K562 (cell line): Measurements from ENCODE around the gene CHAF1A. TPM values are rescaled to one million over a fixed set of nuclear protein-coding genes. Genes with fewer than 3 reads are reported as not detected.
A peak's percentile ranks its signal among the peaks of the same experiment; 100 is the strongest.

Experiments
- ATAC-seq: fragments of 200-7000 bp; cut with Tn5 transposase; 3 replicates; pipeline ENCODE4 v1.9.1; 2020; ENCODE audit warnings: moderate library complexity
- Bru-seq: library from RNA; stranded (reverse); fragments of 400-500 nt; gene quantifications from one replicate; lab custom pipeline; 2021; lab: Mats Ljungman, UMichigan
- BruChase-seq, 2 experiments: library from RNA; stranded (reverse); fragments of 400-500 nt; gene quantifications; one replicate each; lab custom pipeline; 2021; lab: Mats Ljungman, UMichigan
- BruUV-seq: library from RNA; stranded (reverse); fragments of 400-500 nt; replicated peaks from 2 replicates; lab custom pipeline; 2021; lab: Mats Ljungman, UMichigan
- CTCF ChIA-PET: fragments of 300-600 bp; formaldehyde crosslinking; extraction: SDS; loops from one replicate; lab custom pipeline; 2021; ENCODE audit warnings: low intra/inter-chr PET ratio; lab: Yijun Ruan, JAX
- POLR2A ChIA-PET: fragments of 300-600, 350-650 bp; sonication (Branson Sonifier 250); formaldehyde crosslinking; extraction: SDS; loops from one replicate; lab custom pipeline; 2021; ENCODE audit warnings: antibody characterized with exemption, inconsistent platforms; lab: Yijun Ruan, JAX
- DNase-seq, 4 experiments: peaks; one replicate each; pipeline versions ENCODE4 v3.0.0 to v3.0.0-alpha.2; 2011 to 2018; ENCODE audit warnings: low spot score in 3 of 4, mixed read lengths in 3 of 4; ENCODE audit errors: extremely low read depth in 1 of 4
- FAIRE-seq: peaks from 2 replicates; lab custom pipeline; 2011; peaks lifted over from hg19 to GRCh38; lab: Jason Lieb, UNC
- H2AFZ ChIP-seq: 2 replicates; pipeline ENCODE4 v1.6.0; 2011; ENCODE audit warnings: low read depth, low read length, control low read depth, inconsistent platforms
- H3K27ac ChIP-seq: fragments of 200-600 bp; 3 replicates; pipeline ENCODE4 v1.8.0; 2011; ENCODE audit warnings: low read depth, mild to moderate bottlenecking, control low read depth, inconsistent platforms, low read length, moderate library complexity, mixed read lengths; ENCODE audit errors: extremely low read depth
- H3K27me3 ChIP-seq, 2 experiments: fragments of 300-600 bp in 1 of 2; 2 replicates in 1 of 2; 3 replicates in 1 of 2; pipeline versions ENCODE4 v1.6.0 to v1.8.0; 2011; ENCODE audit warnings: inconsistent platforms in 2 of 2, low read length in 2 of 2, mild to moderate bottlenecking in 1 of 2, mixed read lengths in 1 of 2, moderate library complexity in 1 of 2; ENCODE audit not compliant: control insufficient read depth in 2 of 2, insufficient read depth in 2 of 2
- H3K36me3 ChIP-seq: fragments of 300-600 bp; 3 replicates; pipeline ENCODE4 v1.8.0; 2011; ENCODE audit warnings: mild to moderate bottlenecking, low read length, inconsistent platforms; ENCODE audit not compliant: control insufficient read depth, insufficient read depth
- H3K4me1 ChIP-seq, 2 experiments: fragments of 200-600 bp in 1 of 2; replicated peaks in 1 of 2; 2 replicates in 1 of 2; 3 replicates in 1 of 2; pipeline versions ENCODE4 v1.5.1 to v1.8.0; 2011; ENCODE audit warnings: inconsistent platforms in 2 of 2, low read length in 2 of 2, mild to moderate bottlenecking in 1 of 2, mixed read lengths in 1 of 2, moderate library complexity in 1 of 2; ENCODE audit not compliant: control insufficient read depth in 2 of 2, insufficient read depth in 2 of 2
- H3K4me2 ChIP-seq: 2 replicates; pipeline ENCODE4 v1.6.1; 2011; ENCODE audit warnings: low read length, control low read depth, inconsistent platforms, mixed read lengths; ENCODE audit not compliant: insufficient read depth
- H3K4me3 ChIP-seq: fragments of 200-600 bp; sonication (generic), shearing (Covaris generic); 2 replicates; pipeline ENCODE4 v1.5.1; 2016; ENCODE audit warnings: control low read depth, inconsistent platforms
- H3K79me2 ChIP-seq: fragments of 200-600 bp; 3 replicates; pipeline ENCODE4 v1.8.0; 2011; ENCODE audit warnings: low read length, inconsistent platforms; ENCODE audit not compliant: control insufficient read depth, insufficient read depth
- H3K9ac ChIP-seq, 2 experiments: 2 replicates each; pipeline versions ENCODE4 v1.6.0 to v1.6.1; 2011; ENCODE audit warnings: low read depth in 2 of 2, low read length in 2 of 2, control low read depth in 1 of 2, inconsistent platforms in 1 of 2, mild to moderate bottlenecking in 1 of 2, mixed read lengths in 1 of 2; ENCODE audit not compliant: insufficient read depth in 1 of 2
- H3K9me1 ChIP-seq: one replicate; pipeline ENCODE4 v1.6.0; 2011; ENCODE audit warnings: inconsistent platforms, mild to moderate bottlenecking, low read length, moderate library complexity; ENCODE audit not compliant: control insufficient read depth, insufficient read depth
- H3K9me3 ChIP-seq: replicated peaks from 2 replicates; pipeline ENCODE4 v1.5.1; 2011; ENCODE audit warnings: low read depth, low read length, inconsistent platforms; ENCODE audit not compliant: control insufficient read depth, insufficient read depth
- H4K20me1 ChIP-seq: replicated peaks from 2 replicates; pipeline ENCODE4 v1.6.1; 2011; ENCODE audit warnings: low read length, inconsistent platforms, mixed read lengths; ENCODE audit not compliant: control insufficient read depth, insufficient read depth
- BRF1 ChIP-seq: IDR thresholded peaks from 3 replicates; pipeline ENCODE4 v1.6.1; 2011; ENCODE audit warnings: borderline replicate concordance, mild to moderate bottlenecking; ENCODE audit not compliant: insufficient read length; ENCODE audit errors: extremely low read depth
- RAD21 ChIP-seq, 2 experiments: fragments of 250-450 bp in 1 of 2; fragments of 450-650 bp in 1 of 2; sonication (Bioruptor Pico) in 1 of 2; formaldehyde crosslinking in 1 of 2; IDR thresholded peaks in 1 of 2; conservative IDR thresholded peaks in 1 of 2; 2 replicates each; pipeline versions ENCODE4 v1.4.0 to v1.8.0; 2020 to 2022; ENCODE audit warnings: mild to moderate bottlenecking in 2 of 2, moderate library complexity in 1 of 2
- ZNF717 ChIP-seq: fragments of 250-450 bp; sonication (Bioruptor Pico); IDR thresholded peaks from 2 replicates; pipeline ENCODE4 v1.5.0; 2021
- WGBS: fragments of 100-300 bp; shearing (Covaris generic); methylation state at CpG from one replicate; pipeline ENCODE4 v1.1.6; 2016; ENCODE audit warnings: low coverage, mixed read lengths; ENCODE audit not compliant: insufficient coverage; ENCODE audit errors: missing lambda C conversion rate; 5-methylcytosine and 5-hydroxymethylcytosine counted together
- in situ Hi-C: fragments of 300-500 bp; cut with MboI; formaldehyde crosslinking; loops from 4 replicates; pipeline ENCODE4 v1.15.0; 2018; ENCODE audit warnings: inconsistent platforms, mixed read lengths
- intact Hi-C: fragments of 100-400 bp; cut with micrococcal nuclease; formaldehyde crosslinking; loops from 2 replicates; pipeline ENCODE4 v1.14.2; 2022
- long read RNA-seq, 3 experiments: library from polyadenylated mRNA in 2 of 3; library from RNA in 1 of 3; unstranded in 2 of 3; stranded (forward) in 1 of 3; transcript quantifications; one replicate each; pipeline ENCODE4 v2.0.0, GENCODE V29; 2019 to 2022
- polyA minus RNA-seq, 3 experiments: library from RNA; depleted of rRNA, polyadenylated mRNA; stranded (reverse); fragments of >200 nt; gene quantifications; 2 replicates each; pipeline ENCODE4 v1.2.3, GENCODE V29; 2011
- polyA plus RNA-seq, 8 experiments: library from polyadenylated mRNA; depleted of rRNA in 4 of 8; stranded (reverse) in 5 of 8; unstranded in 3 of 8; fragments of >200 nt; fragmentation: Nextera tagmentation in 2 of 8; fragmentation: Illumina TruSeq in 1 of 8; extraction: Ambion mirVana in 2 of 8; extraction: Trizol in 1 of 8; gene quantifications; 2 replicates each; pipeline versions ENCODE4 v1.2.1 to v1.2.3, GENCODE V29; 2011 to 2014; ENCODE audit warnings: inconsistent platforms in 1 of 8, missing spikeins in 1 of 8
- total RNA-seq, 7 experiments: library from RNA; depleted of rRNA in 6 of 7; stranded (reverse); fragments of >200 nt in 6 of 7; fragmentation: Illumina TruSeq in 2 of 7; extraction: Trizol in 2 of 7; gene quantifications; 2 replicates each; pipeline versions ENCODE4 v1.2.1 to v1.2.3, GENCODE V29; 2011 to 2021; ENCODE audit warnings: low replicate concordance in 1 of 7
- TF ChIP-seq, protein P1 (sequence below): fragments of 250-450 bp; sonication (Bioruptor Pico); IDR thresholded peaks from 2 replicates; pipeline ENCODE4 v1.4.0; 2020; ENCODE audit warnings: mild to moderate bottlenecking, moderate library complexity

Gene CHAF1A
- 122 and 169 TPM in 2 replicates for total RNA-seq (2011; cell fraction: chromatin; rRNA removed; ENCODE audit: low replicate concordance)
- total RNA-seq (2011; cell fraction: nucleolus; rRNA removed): 101 and 121 TPM in 2 replicates
- 83.4 and 88.4 TPM in 2 replicates for total RNA-seq (2011; cell fraction: nucleoplasm; rRNA removed)
- 61.1 and 78.3 TPM in 2 replicates for total RNA-seq (2014; rRNA removed)
- total RNA-seq (2014; rRNA removed; fragmentation: Illumina TruSeq; extraction: Trizol): 32.5 and 42.6 TPM in 2 replicates
- total RNA-seq (2015; rRNA removed; fragmentation: Illumina TruSeq; extraction: Trizol): 51.4 and 51.8 TPM in 2 replicates
- 78.6 and 86.9 TPM in 2 replicates for total RNA-seq (2021)
- polyA plus RNA-seq (2011; rRNA removed): 32.0 and 35.3 TPM in 2 replicates
- 33.8 and 95.9 TPM in 2 replicates for polyA plus RNA-seq (2011; cell fraction: cytosol; rRNA removed)
- 46.7 and 100 TPM in 2 replicates for polyA plus RNA-seq (2011; cell fraction: nucleus; rRNA removed)
- 65.6 and 65.8 TPM in 2 replicates for polyA plus RNA-seq (2012)
- 45.2 and 59.3 TPM in 2 replicates for polyA plus RNA-seq (2014; fragmentation: Illumina TruSeq; extraction: Trizol)
- polyA plus RNA-seq (2014; fragmentation: Nextera tagmentation; extraction: Ambion mirVana): 1 to 10 TPM; 1.6 to 2.1 TPM
- polyA plus RNA-seq (2014; rRNA removed): 65.4 and 73.4 TPM in 2 replicates
- 33.8 and 38.5 TPM in 2 replicates for polyA minus RNA-seq (2011; rRNA and poly(A)+ RNA removed)
- 43.1 and 61.4 TPM in 2 replicates for polyA minus RNA-seq (2011; cell fraction: cytosol; rRNA and poly(A)+ RNA removed)
- 35.1 and 42.1 TPM in 2 replicates for polyA minus RNA-seq (2011; cell fraction: nucleus; rRNA and poly(A)+ RNA removed)
- percentile 83 among the genes with signal in this experiment for Bru-seq, nascent RNA
- BruChase-seq, experiment 1, labeled RNA remaining after a 2-hour chase: percentile 90 among the genes with signal in this experiment
- BruChase-seq, experiment 2, labeled RNA remaining after a 6-hour chase: percentile 91 among the genes with signal in this experiment
- long read RNA-seq, experiment 1, transcript CHAF1A-201 (15 exons, 3,339 nt): major isoform, 102 of 311 reads
- long read RNA-seq, experiment 1, partial matches to known transcripts: 162 of 311 reads
- long read RNA-seq, experiment 1, other reads (novel, unspliced or antisense): 47 of 311 reads
- long read RNA-seq, experiment 2, partial matches to known transcripts: 83 of 97 reads
- long read RNA-seq, experiment 2, other reads (novel, unspliced or antisense): 14 of 97 reads
- long read RNA-seq, experiment 3, partial matches to known transcripts: 17 of 19 reads
- long read RNA-seq, experiment 3, other reads (novel, unspliced or antisense): 2 of 19 reads

DNA sequence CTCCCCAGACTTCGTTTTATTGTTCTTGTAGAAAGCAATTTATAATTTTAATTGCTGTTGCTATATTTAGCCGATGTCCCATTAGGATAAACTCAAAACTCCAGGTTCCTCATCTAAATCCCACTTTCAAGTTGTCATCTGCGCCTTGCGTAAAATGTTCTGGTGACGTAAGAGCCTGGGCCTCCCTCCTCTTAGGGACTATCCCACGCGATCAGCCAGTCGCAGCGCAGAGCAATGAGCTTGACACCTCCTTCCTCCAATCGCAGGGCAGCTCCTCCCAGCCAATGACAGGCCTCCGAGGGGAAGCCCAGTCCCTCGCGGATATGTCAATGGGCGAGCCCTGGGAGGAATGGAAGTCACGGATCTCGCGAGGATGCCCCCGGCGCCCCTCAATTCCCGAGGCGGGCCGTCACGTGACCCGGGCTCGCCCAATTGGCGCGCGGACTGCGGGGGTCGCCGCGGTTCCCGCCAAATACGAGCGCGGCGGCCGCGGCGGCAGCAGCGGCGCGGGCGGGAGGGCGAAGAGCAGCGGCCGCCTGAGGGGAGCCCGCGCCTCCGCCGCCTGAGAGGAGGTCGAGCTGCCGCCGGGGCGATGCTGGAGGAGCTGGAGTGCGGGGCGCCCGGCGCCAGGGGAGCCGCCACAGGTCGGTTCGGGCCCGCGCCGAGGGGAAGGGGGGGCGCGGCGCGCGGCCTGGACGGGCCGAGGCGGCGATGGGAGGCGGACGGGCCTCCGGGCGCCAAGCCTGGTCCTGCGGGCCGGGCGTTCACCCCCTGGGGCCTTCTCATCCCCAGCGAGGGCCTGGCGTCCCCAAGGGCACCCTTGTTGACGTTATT lies at the start of gene CHAF1A:
TSS of gene CHAF1A (plus strand) at position 470 of the 834 bp plus-strand sequence. CDS start at position 593, 123 bp downstream.
- H3K27ac ChIP-seq: peak within 1 kb of the TSS; percentile 90
- H3K79me2 ChIP-seq: peaks cover 85% of the 10 kb centered on the region
- intact Hi-C loops (loop anchor here (2.0 to 5.0 kb wide), 2 partner anchors 60 to 235 kb away; partner anchors contain the start of genes MPND and TNFAIP8L1), in situ Hi-C loops (no loop called here)
- peaks cover 23% of the 10 kb centered on the region for H4K20me1 ChIP-seq
- DNase-seq: peak; percentile 96 to 100 (median 98)
- under 1% methylated on average over 40 of the region's 84 CpGs for WGBS
- H3K9me3 ChIP-seq: no peaks in the 10 kb centered on the region
- peaks cover 22% of the 10 kb centered on the region in 2 experiments; a peak in 4 of 5 replicates for H3K4me1 ChIP-seq
- peak within 1 kb of the TSS; percentile 98 for H3K4me2 ChIP-seq
- H3K9me1 ChIP-seq: no peaks in the 10 kb centered on the region
- no TSS peak for BruUV-seq
- peak within 1 kb of the TSS; percentile 79 for H3K4me3 ChIP-seq
- peaks cover 49% of the 10 kb centered on the region for H3K36me3 ChIP-seq
- peak; percentile 100 for FAIRE-seq
- no peaks in the 10 kb centered on the region for H3K27me3 ChIP-seq
- peak; percentile 97 for ATAC-seq
- H3K9ac ChIP-seq: peak within 1 kb of the TSS; percentile 97
- CTCF ChIA-PET: interaction anchor here (3.9 kb wide), 1 partner anchor 135 kb away, joined by 49 read pairs; no protein-coding TSS in a partner anchor
- POLR2A ChIA-PET: interaction anchor here (0.5 to 1.7 kb wide), 21 partner anchors 9 to 730 kb away, joined by 3 to 15 read pairs (median 4); no protein-coding TSS in a partner anchor
- peak within 1 kb of the TSS; percentile 79 for H2AFZ ChIP-seq
- TF ChIP-seq BRF1 (no peak), ZNF717 (CRISPR knock-in tag) (no peak), RAD21 (CRISPR knock-in tag; conservative IDR thresholded peaks at IDR 0.05 in 1 of 2, IDR thresholded peaks at IDR 0.05 in 1 of 2) (no peak)
- TF ChIP-seq, protein P1, sequence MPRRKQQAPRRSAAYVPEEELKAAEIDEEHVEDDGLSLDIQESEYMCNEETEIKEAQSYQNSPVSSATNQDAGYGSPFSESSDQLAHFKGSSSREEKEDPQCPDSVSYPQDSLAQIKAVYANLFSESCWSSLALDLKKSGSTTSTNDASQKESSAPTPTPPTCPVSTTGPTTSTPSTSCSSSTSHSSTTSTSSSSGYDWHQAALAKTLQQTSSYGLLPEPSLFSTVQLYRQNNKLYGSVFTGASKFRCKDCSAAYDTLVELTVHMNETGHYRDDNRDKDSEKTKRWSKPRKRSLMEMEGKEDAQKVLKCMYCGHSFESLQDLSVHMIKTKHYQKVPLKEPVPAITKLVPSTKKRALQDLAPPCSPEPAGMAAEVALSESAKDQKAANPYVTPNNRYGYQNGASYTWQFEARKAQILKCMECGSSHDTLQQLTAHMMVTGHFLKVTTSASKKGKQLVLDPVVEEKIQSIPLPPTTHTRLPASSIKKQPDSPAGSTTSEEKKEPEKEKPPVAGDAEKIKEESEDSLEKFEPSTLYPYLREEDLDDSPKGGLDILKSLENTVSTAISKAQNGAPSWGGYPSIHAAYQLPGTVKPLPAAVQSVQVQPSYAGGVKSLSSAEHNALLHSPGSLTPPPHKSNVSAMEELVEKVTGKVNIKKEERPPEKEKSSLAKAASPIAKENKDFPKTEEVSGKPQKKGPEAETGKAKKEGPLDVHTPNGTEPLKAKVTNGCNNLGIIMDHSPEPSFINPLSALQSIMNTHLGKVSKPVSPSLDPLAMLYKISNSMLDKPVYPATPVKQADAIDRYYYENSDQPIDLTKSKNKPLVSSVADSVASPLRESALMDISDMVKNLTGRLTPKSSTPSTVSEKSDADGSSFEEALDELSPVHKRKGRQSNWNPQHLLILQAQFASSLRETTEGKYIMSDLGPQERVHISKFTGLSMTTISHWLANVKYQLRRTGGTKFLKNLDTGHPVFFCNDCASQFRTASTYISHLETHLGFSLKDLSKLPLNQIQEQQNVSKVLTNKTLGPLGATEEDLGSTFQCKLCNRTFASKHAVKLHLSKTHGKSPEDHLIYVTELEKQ (CRISPR knock-in tag): no peak
